Thoracic aorta (tissue), 2 donors: Measurements from ENCODE around the gene MRPS9. TPM values are rescaled to one million over a fixed set of nuclear protein-coding genes. Genes with fewer than 3 reads are reported as not detected.

Source experiments
- ATAC-seq: fragments of 150-250 bp; one replicate; pipeline ENCODE4 v1.8.0; 2017; ENCODE audit warnings: low read depth; ENCODE audit not compliant: insufficient number of reproducible peaks, low FRiP score
- DNase-seq: peaks from one replicate; pipeline ENCODE4 v3.0.0-alpha.2; 2020; ENCODE audit warnings: low spot score
- H3K27ac ChIP-seq, 2 donors: fragments of 200-600 bp; sonication (generic); 1 replicate in 1 of 2; 2 replicates in 1 of 2; pipeline ENCODE4 v1.5.1; 2016; ENCODE audit warnings: mild to moderate bottlenecking in 2 of 2, moderate library complexity in 2 of 2
- H3K27me3 ChIP-seq: fragments of 200-600 bp; sonication (generic); replicated peaks from 2 replicates; pipeline ENCODE4 v1.6.0; 2016; ENCODE audit warnings: mild to moderate bottlenecking; ENCODE audit not compliant: insufficient read depth
- H3K36me3 ChIP-seq: fragments of 200-600 bp; sonication (generic); one replicate; pipeline ENCODE4 v1.5.1; 2016
- H3K4me1 ChIP-seq, 2 donors: fragments of 200-600 bp; sonication (generic); 1 replicate in 1 of 2; 2 replicates in 1 of 2; pipeline versions ENCODE4 v1.5.1 to v1.6.0; 2016; ENCODE audit warnings: low read depth in 2 of 2, mild to moderate bottlenecking in 1 of 2; ENCODE audit not compliant: control insufficient read depth in 1 of 2
- H3K4me3 ChIP-seq: fragments of 200-600 bp; sonication (generic); 2 replicates; pipeline ENCODE4 v1.5.1; 2016; ENCODE audit warnings: mild to moderate bottlenecking
- H3K9me3 ChIP-seq: fragments of 200-600 bp; sonication (generic); 2 replicates; pipeline ENCODE4 v1.5.1; 2016
- total RNA-seq, 2 donors: library from RNA; depleted of rRNA; stranded (reverse); fragments of >200 nt; gene quantifications; one replicate each; pipeline versions ENCODE4 v1.1.0 to v1.2.3, GENCODE V29; 2016
- TF ChIP-seq, protein P1 (sequence below): fragments of 200-600 bp; sonication (generic); IDR thresholded peaks from one replicate; pipeline ENCODE4 v1.5.1; 2019; ENCODE audit warnings: antibody characterized with exemption

The MRPS9 gene
- total RNA-seq, 2 donors from 2014 or later = 6.5 to 18.0 TPM

GRCh38 chr2:105104208-105104731 is 66.4 kb downstream of the MRPS9 start:
- ATAC-seq = no peak
- Histone ChIP-seq H3K4me1 (no peaks in the 10 kb centered on the region), H3K4me3 (no peak overlapping the region)

DNA sequence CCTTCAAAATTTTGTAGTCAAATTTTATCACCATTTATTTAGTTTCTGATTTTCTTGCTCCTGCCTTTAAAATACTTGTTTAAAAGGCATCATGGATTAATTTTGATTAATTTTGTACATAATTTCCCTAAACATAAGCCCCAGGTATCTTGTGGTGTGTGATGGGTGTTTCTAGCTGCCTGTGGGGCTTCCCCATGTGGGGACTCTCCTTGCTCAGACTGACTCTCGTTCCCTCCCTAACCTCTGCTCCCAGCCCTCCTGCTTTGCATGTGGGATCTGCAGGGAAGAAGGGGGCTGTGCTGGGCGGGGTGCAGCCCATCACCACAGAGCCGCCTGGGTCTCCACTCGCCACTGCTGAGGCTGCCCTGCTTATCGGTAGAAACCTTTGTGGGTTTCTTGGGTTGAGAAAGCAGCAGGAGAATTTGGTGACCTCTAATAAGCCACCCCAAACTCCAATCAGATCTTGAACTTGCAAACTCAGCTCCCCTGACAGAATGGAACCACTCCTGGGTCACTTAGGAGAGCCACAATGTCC is 72.5 kb downstream of the MRPS9 start:
- DNase-seq = no peak
- H3K4me3 ChIP-seq = no peak overlapping the region
- H3K27ac ChIP-seq = no peak overlapping the region
- no peaks in the 10 kb centered on the region for H3K27me3 ChIP-seq
- ATAC-seq = no peak
- H3K4me1 ChIP-seq = no peaks in the 10 kb centered on the region
- H3K9me3 ChIP-seq = no peaks in the 10 kb centered on the region
- no peaks in the 10 kb centered on the region for H3K36me3 ChIP-seq
- TF ChIP-seq, protein P1, sequence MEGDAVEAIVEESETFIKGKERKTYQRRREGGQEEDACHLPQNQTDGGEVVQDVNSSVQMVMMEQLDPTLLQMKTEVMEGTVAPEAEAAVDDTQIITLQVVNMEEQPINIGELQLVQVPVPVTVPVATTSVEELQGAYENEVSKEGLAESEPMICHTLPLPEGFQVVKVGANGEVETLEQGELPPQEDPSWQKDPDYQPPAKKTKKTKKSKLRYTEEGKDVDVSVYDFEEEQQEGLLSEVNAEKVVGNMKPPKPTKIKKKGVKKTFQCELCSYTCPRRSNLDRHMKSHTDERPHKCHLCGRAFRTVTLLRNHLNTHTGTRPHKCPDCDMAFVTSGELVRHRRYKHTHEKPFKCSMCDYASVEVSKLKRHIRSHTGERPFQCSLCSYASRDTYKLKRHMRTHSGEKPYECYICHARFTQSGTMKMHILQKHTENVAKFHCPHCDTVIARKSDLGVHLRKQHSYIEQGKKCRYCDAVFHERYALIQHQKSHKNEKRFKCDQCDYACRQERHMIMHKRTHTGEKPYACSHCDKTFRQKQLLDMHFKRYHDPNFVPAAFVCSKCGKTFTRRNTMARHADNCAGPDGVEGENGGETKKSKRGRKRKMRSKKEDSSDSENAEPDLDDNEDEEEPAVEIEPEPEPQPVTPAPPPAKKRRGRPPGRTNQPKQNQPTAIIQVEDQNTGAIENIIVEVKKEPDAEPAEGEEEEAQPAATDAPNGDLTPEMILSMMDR = no peak

More at GRCh38 chr2:105104208-105104731, 66.4 kb downstream of the MRPS9 start:
- no peak for DNase-seq
- Histone ChIP-seq H3K27ac (no peak overlapping the region), H3K36me3 (peaks cover 3% of the 10 kb centered on the region), H3K9me3 (no peaks in the 10 kb centered on the region), H3K27me3 (no peaks in the 10 kb centered on the region)
- TF ChIP-seq, protein P1 = no peak

- Histone ChIP-seq H3K36me3 (no peaks in the 10 kb centered on the region), H3K27me3 (no peaks in the 10 kb centered on the region), H3K9me3 (no peaks in the 10 kb centered on the region), H3K4me3 (no peak overlapping the region), H3K27ac (no peak overlapping the region), H3K4me1 (no peaks in the 10 kb centered on the region)
- DNase-seq (no peak), ATAC-seq (no peak)
- TF ChIP-seq, protein P1 = no peak
Observed at GRCh38 chr2:105111365-105112150, 73.7 kb downstream of the MRPS9 start.

DNA sequence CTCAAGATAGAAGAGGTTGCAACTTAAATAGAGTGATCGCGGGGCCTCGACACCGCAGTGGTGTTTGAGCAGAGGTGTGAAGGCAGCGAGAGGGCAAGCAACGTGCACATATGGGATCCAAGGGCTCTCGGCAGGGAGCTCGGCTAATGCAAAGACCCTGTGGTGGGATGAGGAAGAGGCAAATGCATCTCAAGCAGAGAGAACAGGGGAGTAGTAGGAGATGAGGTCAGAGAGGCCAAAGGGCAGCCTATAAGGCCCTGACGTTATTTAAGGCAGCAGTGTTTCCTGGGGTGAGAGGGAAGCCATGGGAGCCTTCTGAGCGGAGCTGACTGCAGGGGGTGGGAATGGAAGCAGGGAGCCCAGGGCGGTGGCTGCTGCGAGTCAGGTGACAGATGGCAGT is 74.5 kb downstream of the MRPS9 start:
- H3K36me3 ChIP-seq = no peaks in the 10 kb centered on the region
- DNase-seq (no peak), ATAC-seq (no peak)
- no peak overlapping the region for H3K27ac ChIP-seq
- H3K4me3 ChIP-seq = no peak overlapping the region
- H3K9me3 ChIP-seq = no peaks in the 10 kb centered on the region
- TF ChIP-seq, protein P1 = no peak
- no peaks in the 10 kb centered on the region for H3K27me3 ChIP-seq
- no peaks in the 10 kb centered on the region for H3K4me1 ChIP-seq

DNA sequence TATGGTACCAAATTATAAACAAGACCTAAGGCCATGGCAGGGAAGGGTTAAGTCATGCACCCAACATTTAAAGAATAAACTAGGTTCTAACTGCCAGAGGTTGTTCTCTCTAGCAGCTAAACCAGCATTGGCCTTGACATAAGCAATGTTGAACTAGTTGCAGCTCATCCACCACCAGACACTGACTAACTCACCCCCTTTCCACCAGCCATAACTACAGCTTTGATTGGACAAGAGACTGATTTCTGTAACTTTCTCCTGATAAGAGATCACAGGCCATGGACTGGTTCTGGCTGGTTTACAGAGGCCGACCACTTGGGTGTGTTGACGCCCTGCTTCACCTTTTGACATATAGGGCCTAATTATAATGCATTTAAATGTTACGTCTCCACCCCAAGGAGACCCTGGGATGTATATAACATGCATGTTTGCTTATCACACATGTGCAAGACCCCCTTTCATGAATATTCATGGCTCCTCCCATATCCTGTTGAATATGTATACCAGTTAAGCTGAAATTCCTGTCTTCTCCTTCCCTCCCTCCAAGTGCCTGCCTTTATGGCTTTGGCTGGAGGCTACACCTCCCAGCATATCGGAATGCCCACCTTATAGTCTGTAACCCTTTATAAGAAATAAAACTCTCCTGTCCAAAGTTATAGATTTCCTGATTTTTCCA is 75.9 kb downstream of the MRPS9 start:
- no peaks in the 10 kb centered on the region for H3K9me3 ChIP-seq
- no peak overlapping the region for H3K27ac ChIP-seq
- H3K4me1 ChIP-seq = no peaks in the 10 kb centered on the region
- TF ChIP-seq, protein P1 = no peak
- ATAC-seq (no peak), DNase-seq (no peak)
- H3K36me3 ChIP-seq = no peaks in the 10 kb centered on the region
- no peak overlapping the region for H3K4me3 ChIP-seq
- H3K27me3 ChIP-seq = no peaks in the 10 kb centered on the region
